Erythroblast (primary cell): ENCODE data around the gene TRIM60.
"Not testable (repeated sequence)": the region's sequence is repeated elsewhere in the genome, so short reads cannot be mapped to it uniquely, and the experiment has no call there.

Experiments
- GATA1 ChIP-seq: IDR thresholded peaks from 2 replicates; pipeline ENCODE4 v1.6.1; 2011; ENCODE audit warnings: low read depth, mild to moderate bottlenecking, control low read depth, low read length, moderate library complexity
- POLR2A ChIP-seq: IDR thresholded peaks from 2 replicates; pipeline ENCODE4 v1.6.1; 2011; ENCODE audit warnings: mild to moderate bottlenecking, low read length

DNA sequence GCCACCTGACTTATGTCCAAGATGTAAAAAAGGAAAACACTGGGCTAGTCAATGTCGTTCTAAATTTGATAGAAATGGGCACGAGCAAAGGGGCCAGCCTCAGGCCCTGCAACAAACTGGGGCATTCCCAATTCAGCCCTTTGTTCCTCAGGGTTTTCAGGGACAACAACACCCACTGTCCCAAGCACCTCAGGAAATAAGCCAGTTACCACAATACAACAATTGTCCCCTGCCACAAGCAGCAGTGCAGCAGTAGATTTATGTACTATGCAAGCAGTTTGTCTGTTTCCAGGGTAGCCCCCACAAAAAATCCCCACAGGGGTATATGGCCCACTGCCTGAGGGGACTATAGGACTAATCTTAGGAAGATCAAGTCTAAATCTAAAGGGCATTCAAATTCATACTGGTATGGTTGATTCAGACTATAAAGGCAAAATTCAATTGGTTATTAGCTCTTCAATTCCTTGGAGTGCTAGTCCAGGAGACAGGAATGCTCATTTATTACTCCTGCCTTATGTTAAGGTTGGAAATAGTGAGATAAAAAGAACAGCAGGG lies 33.2 kb upstream of the TRIM60 start:
- not testable (repeated sequence) for TF ChIP-seq POLR2A, GATA1
